Lung microvascular endothelial cell (primary cell): Measurements from ENCODE around the gene DLX4. TPM values are rescaled to one million over a fixed set of nuclear protein-coding genes. Genes with fewer than 3 reads are reported as not detected.
A peak's percentile ranks its signal among the peaks of the same experiment; 100 is the strongest.

Experiments used
- DNase-seq, 2 donors: peaks; one replicate each; pipeline versions ENCODE4 v3.0.0 to v3.0.0-alpha.2; 2010; ENCODE audit warnings: low read depth in 2 of 2
- total RNA-seq: library from RNA; depleted of rRNA; stranded (reverse); fragments of >200 nt; gene quantifications from 2 replicates; pipeline ENCODE4 v1.2.1, GENCODE V29; 2014

DLX4 gene
- total RNA-seq, 1 donor from 2014 or later = not detected

DNA sequence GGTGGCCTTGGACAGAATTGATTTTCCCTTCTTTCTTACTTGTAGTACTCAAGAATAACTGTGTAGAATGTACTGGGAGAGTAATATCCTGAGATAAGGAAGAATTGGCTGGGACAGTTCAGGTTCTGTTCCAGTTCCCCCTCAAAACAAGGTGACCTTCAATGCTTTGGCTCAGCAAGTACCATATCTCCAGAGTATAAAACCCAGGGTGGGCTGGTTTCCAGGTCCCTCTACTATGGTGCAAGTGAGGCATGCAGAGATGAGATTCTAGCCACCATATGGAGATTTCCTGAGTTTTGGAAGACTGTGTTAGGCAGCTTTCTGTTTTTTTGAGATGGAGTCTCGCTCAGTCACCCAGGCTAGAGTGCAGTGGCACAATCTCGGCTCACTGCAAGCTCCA lies 44.1 kb downstream of the DLX4 start:
- DNase-seq = no peak

DNA sequence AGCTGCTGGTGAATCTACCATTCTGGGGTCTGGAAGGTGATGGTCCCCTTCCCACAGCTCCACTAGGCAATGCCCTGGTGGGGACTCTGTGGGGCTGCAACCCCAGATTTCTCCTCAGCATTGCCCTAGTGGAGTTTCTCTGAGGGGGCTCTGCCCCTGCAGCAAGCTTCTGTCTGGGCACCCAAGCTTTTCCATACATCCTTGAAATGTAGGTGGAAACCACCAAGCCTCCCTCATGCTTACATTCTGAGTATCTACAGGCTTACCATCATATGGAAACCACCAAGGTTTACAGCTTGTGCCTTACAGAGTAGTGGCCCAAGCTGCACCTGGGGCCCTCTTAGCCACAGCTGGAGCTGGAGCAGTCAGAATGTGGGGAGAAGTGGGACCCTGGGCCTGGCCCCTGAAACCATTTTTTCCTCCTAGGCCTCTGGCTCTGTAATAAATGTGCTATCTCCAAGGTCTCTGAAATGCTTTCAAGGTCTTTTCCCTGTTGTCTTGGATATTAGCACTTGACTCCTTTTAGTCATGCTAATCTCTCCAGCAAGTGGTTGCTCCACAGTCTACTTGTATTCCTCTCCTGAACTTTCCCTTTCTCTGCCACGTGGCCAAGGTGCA lies 45.6 kb downstream of the DLX4 start:
- DNase-seq = no peak

DNA sequence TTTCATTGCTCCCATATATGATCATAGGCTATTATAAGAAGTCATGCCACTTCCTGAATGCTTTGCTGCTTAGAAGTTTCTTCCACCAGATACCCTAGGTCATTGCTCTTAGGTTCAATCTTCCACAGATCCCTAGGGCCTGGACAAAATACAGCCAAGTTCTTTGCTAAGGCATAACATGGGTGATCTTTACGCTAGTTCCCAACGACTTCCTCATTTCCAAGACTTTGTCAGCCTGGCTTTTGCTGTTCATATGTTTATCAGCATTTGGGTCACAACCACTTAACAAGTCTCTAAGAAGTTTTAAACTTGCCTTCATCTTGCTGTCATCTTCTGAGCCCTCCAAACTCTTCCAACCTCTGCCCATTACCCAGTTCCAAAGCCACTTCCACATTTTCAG lies 46.2 kb downstream of the DLX4 start:
- no peak for DNase-seq

DNA sequence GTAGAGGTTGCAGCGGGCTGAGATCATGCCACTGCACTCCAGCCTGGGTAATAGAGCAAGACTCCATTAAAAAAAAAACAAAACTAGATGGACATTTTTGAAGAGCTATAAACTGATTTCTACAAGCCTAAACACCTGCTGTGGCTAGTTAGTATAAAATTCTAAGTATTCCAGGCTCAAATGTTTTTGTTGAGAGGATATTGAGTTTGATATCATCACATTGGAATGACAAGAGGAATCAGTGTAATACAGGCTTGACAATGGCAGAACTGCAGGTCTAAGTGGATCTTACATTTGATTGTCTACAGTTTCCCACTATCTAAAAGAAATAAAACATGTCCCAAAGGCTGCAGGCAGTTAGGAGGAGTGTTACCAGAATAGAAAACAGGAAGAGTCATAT lies 49.9 kb downstream of the DLX4 start:
- no peak for DNase-seq

DNA sequence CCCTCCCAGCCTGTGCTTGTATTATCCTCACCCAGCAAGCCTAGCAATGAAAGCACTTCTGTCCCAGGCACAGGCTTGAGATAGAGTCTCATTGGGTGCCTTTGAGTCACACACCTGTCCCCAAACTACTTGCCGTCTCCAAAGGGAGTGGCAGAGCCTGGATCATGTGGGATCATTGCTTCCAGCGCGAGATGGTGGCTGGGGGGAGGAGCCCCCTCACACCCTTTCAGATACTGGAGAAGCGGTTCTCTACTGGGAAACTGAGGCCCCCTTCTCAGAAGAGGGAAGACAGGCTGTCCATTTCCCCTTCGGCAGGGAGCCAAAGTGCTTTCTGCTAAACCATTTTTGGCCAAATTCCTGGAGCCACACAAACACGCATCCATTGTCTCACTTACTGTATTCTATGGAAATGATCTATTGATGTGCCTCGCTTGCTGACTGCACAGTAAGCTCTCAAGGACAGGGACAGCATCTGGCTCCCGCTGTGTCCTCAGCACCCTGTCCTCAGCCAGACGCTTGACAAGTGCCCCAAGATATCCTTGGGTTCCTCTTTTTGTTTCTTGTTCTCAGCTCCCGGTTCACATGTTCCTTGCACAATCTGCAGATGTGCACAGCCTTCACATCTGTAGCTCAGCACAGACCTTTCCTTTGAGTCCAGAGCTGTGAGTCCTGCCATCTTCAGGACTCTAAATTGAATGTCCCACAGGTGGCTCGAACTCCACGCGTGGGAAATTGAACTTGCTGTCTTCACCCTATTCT lies 52.0 kb downstream of the DLX4 start:
- no peak for DNase-seq

DNA sequence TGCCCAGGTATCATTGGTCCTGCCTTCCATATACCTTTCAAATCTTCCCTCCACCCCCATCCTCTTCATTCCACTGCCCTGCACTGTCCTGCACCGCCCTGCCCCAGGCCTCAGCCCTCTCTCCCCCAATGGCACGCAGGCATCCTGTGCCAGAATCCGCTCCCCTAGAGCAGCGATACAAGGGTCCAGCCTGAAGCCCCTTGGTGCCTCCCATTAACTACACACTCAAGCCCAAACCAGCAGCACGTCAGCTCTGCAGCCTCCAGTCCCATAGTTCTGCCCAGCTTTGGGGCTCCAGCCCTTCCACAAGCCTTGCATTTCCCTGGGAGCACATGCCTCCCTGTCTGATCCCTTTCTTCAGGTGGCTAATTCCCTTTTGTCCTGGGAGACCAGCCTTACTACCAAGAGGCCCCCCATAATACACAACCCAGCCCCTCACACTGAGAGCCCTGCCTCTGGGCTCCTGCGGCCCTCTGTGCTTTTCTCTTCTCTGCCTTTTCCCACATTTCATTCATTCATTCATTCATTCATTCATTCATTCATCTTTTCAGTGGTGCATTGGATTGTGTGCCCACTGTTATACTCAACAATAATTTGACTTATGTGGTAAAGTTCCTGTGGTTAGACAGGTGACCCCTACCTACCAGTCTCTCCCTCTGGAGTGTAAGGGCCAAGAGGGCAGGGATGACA lies 52.8 kb downstream of the DLX4 start:
- no peak for DNase-seq

DNA sequence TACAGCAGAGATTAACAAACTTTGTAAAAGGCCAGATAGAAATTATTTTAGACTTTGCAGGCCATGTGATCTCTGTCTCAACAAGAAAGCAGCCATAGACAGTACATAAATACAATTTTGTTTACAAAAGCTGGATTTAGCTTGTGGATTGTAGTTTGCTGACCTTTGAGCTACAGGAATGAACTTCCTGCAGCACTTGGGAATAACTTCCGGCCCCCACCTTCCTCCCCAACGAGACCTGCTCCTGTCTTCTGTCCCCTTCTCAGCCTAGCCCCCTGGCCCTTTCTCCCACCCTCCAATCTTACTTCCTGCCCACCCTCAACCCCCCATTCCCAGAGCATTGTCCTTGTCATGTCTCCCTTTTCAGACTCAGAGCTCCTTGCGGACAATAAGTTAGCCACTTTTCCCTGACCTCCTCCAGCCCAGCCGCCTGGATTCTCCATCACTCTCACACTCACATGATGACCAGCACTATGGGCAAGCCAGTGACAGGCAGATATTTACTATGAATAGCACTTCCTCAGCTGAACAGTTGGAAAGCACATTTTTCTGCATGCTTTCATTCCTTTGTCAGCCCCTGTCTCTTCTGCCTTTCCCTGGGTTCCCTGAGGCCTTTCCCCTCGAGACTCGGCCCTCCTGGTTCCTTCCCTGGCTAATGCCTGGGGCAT lies 53.6 kb downstream of the DLX4 start:
- DNase-seq = peak in 1 of 2 donors; percentile 23

DNA sequence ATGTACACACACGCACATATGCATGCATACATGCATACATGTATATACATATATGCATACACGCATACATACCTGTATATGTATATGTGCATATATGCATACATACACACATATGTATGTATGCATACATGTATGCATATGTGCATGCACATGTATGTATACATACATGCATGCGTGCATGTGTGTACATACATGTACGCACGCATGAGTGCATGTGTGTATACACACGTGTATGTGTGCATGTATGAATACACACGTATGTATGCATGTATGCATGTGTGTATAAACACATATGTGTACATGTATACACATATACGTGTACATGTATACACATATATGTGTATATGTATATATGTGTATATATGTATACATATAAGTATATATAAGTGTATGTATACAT lies 54.5 kb downstream of the DLX4 start:
- no peak for DNase-seq

Other genes with a start within 250 kb of the DLX4 start
- 2.8 and 6.7 TPM in 2 replicates for gene FAM117A, start 205.1 kb upstream of the DLX4 start, total RNA-seq
- 21.4 and 22.0 TPM in 2 replicates for gene KAT7, start 180.5 kb upstream of the DLX4 start, total RNA-seq
- gene TAC4, start 121.1 kb upstream of the DLX4 start, total RNA-seq = not detected in 2 replicates
- gene DLX3, start 26.0 kb downstream of the DLX4 start, total RNA-seq = not detected in 2 replicates
- 112 and 162 TPM in 2 replicates for gene ITGA3, start 86.9 kb downstream of the DLX4 start, total RNA-seq
- gene PDK2, start 126.2 kb downstream of the DLX4 start, total RNA-seq = 11.6 and 13.3 TPM in 2 replicates
- 3.2 and 3.5 TPM in 2 replicates for gene SAMD14, start 161.0 kb downstream of the DLX4 start, total RNA-seq
- 16.1 and 25.8 TPM in 2 replicates for gene PPP1R9B, start 181.5 kb downstream of the DLX4 start, total RNA-seq
- gene SGCA, start 196.8 kb downstream of the DLX4 start, total RNA-seq = not detected in 2 replicates
- 7.2 and 12.5 TPM in 2 replicates for gene COL1A1, start 232.4 kb downstream of the DLX4 start, total RNA-seq